Kidney epithelial cell (primary cell): ENCODE measurements around the gene DHRS3. TPM values are rescaled to one million over a fixed set of nuclear protein-coding genes. Genes with fewer than 3 reads are reported as not detected.

Experiments
- DNase-seq: peaks from one replicate; pipeline ENCODE4 v3.0.0-alpha.2; 2010; ENCODE audit warnings: low read depth
- H3K27me3 ChIP-seq: 2 replicates; pipeline ENCODE4 v1.6.0; 2011; ENCODE audit warnings: low read length; ENCODE audit not compliant: control insufficient read depth, insufficient read depth
- H3K36me3 ChIP-seq: 2 replicates; pipeline ENCODE4 v1.5.1; 2011; ENCODE audit warnings: low read length; ENCODE audit not compliant: control insufficient read depth, insufficient read depth
- H3K4me3 ChIP-seq: 2 replicates; pipeline ENCODE4 v1.5.1; 2011; ENCODE audit warnings: low read depth, mild to moderate bottlenecking, control low read depth, low read length
- CTCF ChIP-seq: IDR thresholded peaks from 2 replicates; pipeline ENCODE4 v1.5.1; 2011; ENCODE audit warnings: mild to moderate bottlenecking, moderate library complexity, low read length, control low read depth, inconsistent platforms; ENCODE audit not compliant: insufficient read depth, poor library complexity, severe bottlenecking
- total RNA-seq: library from RNA; depleted of rRNA; stranded (reverse); fragments of >200 nt; gene quantifications from 2 replicates; pipeline ENCODE4 v1.2.3, GENCODE V29; 2015

The DHRS3 gene
- total RNA-seq, 1 donor from 2014 or later = 37.4 TPM

GRCh38 chr1:12591267-12591938 lies 26.6 kb downstream of the DHRS3 start:
- TF ChIP-seq CTCF = no peak
- H3K27me3 ChIP-seq = no peaks in the 10 kb centered on the region
- H3K4me3 ChIP-seq = no peak overlapping the region
- H3K36me3 ChIP-seq = peaks cover 4% of the 10 kb centered on the region
- no peak for DNase-seq

GRCh38 chr1:12588695-12589094 lies 29.3 kb downstream of the DHRS3 start:
- no peaks in the 10 kb centered on the region for H3K27me3 ChIP-seq
- H3K36me3 ChIP-seq = peaks cover 4% of the 10 kb centered on the region
- TF ChIP-seq CTCF = no peak
- H3K4me3 ChIP-seq = no peak overlapping the region
- no peak for DNase-seq

GRCh38 chr1:12587981-12588640 lies 29.9 kb downstream of the DHRS3 start:
- TF ChIP-seq CTCF = no peak
- Histone ChIP-seq H3K27me3 (no peaks in the 10 kb centered on the region), H3K4me3 (no peak overlapping the region), H3K36me3 (peaks cover 4% of the 10 kb centered on the region)
- peak; percentile 41 for DNase-seq

- H3K4me3 ChIP-seq = no peak overlapping the region
- no peaks in the 10 kb centered on the region for H3K27me3 ChIP-seq
- DNase-seq = no peak
- peaks cover 6% of the 10 kb centered on the region for H3K36me3 ChIP-seq
- no peak for TF ChIP-seq CTCF
Observed at GRCh38 chr1:12585951-12586942, 31.8 kb downstream of the DHRS3 start.

- TF ChIP-seq CTCF = no peak
- Histone ChIP-seq H3K4me3 (no peak overlapping the region), H3K36me3 (peaks cover 7% of the 10 kb centered on the region), H3K27me3 (no peaks in the 10 kb centered on the region)
- DNase-seq = no peak
Observed at GRCh38 chr1:12585536-12585935, 32.5 kb downstream of the DHRS3 start.
